GM19239 (cell line): ENCODE measurements around the gene PLEKHA6.

Experiments used
- DNase-seq: peaks from one replicate; pipeline ENCODE4 v3.0.0; 2011; ENCODE audit warnings: low spot score; ENCODE audit not compliant: insufficient read length
- FAIRE-seq: peaks from 2 replicates; lab custom pipeline; 2011; peaks lifted over from hg19 to GRCh38; lab: Jason Lieb, UNC

PLEKHA6 gene

GRCh38 chr1:204224655-204225054 is 135.1 kb downstream of the PLEKHA6 start:
- DNase-seq (no peak), FAIRE-seq (no peak)

- no peak for DNase-seq
- no peak for FAIRE-seq
These were observed 136.4 kb downstream of the PLEKHA6 start for GRCh38 chr1:204223129-204223860.

GRCh38 chr1:204222764-204223055 is 137.0 kb downstream of the PLEKHA6 start:
- DNase-seq = no peak

GRCh38 chr1:204222006-204222763 is 137.5 kb downstream of the PLEKHA6 start:
- FAIRE-seq = no peak
- DNase-seq = no peak

More at GRCh38 chr1:204222764-204223055, 137.0 kb downstream of the PLEKHA6 start:
- no peak for FAIRE-seq

- DNase-seq (no peak), FAIRE-seq (no peak)
These were observed 138.5 kb downstream of the PLEKHA6 start for GRCh38 chr1:204221271-204221670.

- DNase-seq (no peak), FAIRE-seq (no peak)
These were observed 139.6 kb downstream of the PLEKHA6 start for GRCh38 chr1:204219971-204220616.

- FAIRE-seq (no peak), DNase-seq (no peak)
These were observed 141.2 kb downstream of the PLEKHA6 start for GRCh38 chr1:204218552-204218951.

GRCh38 chr1:204217648-204218000 is 142.1 kb downstream of the PLEKHA6 start:
- DNase-seq (no peak), FAIRE-seq (no peak)

GRCh38 chr1:204216880-204217647 is 142.7 kb downstream of the PLEKHA6 start:
- no peak for FAIRE-seq

GRCh38 chr1:204216236-204216635 is 143.5 kb downstream of the PLEKHA6 start:
- no peak for FAIRE-seq
- DNase-seq = no peak

More at GRCh38 chr1:204216880-204217647, 142.7 kb downstream of the PLEKHA6 start:
- no peak for DNase-seq

- FAIRE-seq (peak; percentile 85), DNase-seq (peak; percentile 56)
These were observed 145.8 kb downstream of the PLEKHA6 start, which contains the start of gene GOLT1A for GRCh38 chr1:204213668-204214662. Gene GOLT1A (minus strand): TSS chr1:204213988. CDS start chr1:204213906, 82 bp downstream.

GRCh38 chr1:204212715-204213114 is 147.0 kb downstream of the PLEKHA6 start:
- FAIRE-seq (no peak), DNase-seq (no peak)

GRCh38 chr1:204211046-204211445 is 148.7 kb downstream of the PLEKHA6 start:
- DNase-seq = no peak

GRCh38 chr1:204207136-204207616 is 152.6 kb downstream of the PLEKHA6 start:
- FAIRE-seq = no peak
- peak; percentile 67 for DNase-seq

More at GRCh38 chr1:204211046-204211445, 148.7 kb downstream of the PLEKHA6 start:
- no peak for FAIRE-seq

- FAIRE-seq (no peak), DNase-seq (no peak)
These were observed 153.6 kb downstream of the PLEKHA6 start for GRCh38 chr1:204206121-204206520.

- FAIRE-seq (no peak), DNase-seq (no peak)
These were observed 154.2 kb downstream of the PLEKHA6 start for GRCh38 chr1:204205486-204205885.

- no peak for DNase-seq
- FAIRE-seq = no peak
These were observed 154.8 kb downstream of the PLEKHA6 start for GRCh38 chr1:204204944-204205343.

- DNase-seq = no peak
- FAIRE-seq = no peak
These were observed 156.4 kb downstream of the PLEKHA6 start for GRCh38 chr1:204203206-204203767.

GRCh38 chr1:204202481-204202880 is 157.2 kb downstream of the PLEKHA6 start:
- no peak for DNase-seq
- no peak for FAIRE-seq
